ENCODE data around the gene SCG5.
"Not testable (repeated sequence)": the region's sequence is repeated elsewhere in the genome, so short reads cannot be mapped to it uniquely, and the experiment has no call there.

SCG5 gene, protein sequence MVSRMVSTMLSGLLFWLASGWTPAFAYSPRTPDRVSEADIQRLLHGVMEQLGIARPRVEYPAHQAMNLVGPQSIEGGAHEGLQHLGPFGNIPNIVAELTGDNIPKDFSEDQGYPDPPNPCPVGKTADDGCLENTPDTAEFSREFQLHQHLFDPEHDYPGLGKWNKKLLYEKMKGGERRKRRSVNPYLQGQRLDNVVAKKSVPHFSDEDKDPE

DNA sequence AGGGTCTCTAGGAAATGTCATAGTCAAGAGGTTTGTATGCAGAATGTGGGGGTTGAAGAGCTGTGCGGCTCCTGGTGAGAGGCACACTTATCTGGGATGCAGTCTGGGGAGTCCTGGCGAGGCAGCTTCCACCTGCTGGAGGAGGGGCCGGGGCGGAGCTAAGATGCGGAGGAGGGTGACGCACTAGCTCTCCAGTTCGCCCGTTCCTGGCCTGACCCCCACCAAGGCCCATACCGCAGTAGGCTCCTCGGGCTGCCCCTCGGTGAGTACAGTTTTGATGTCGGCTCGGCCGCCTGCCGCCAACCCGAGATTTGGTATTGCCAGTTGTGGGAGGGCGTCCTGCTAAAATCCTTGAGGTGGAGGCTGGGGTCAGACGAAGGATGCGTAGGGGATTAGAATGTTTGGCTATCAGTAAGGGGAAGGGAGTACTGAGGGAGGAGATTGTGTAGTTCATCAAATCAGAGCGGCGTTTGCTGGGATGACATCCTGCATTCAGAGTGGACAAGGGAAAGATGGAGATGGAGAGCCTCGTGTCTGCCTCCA lies at the start of gene SCG5:
Gene SCG5, plus strand, starts transcription at position 194 of the 543 bp plus-strand sequence. CDS start 1,883 bp downstream, outside the sequence.
- peak; percentile 82 for DNase-seq

DNA sequence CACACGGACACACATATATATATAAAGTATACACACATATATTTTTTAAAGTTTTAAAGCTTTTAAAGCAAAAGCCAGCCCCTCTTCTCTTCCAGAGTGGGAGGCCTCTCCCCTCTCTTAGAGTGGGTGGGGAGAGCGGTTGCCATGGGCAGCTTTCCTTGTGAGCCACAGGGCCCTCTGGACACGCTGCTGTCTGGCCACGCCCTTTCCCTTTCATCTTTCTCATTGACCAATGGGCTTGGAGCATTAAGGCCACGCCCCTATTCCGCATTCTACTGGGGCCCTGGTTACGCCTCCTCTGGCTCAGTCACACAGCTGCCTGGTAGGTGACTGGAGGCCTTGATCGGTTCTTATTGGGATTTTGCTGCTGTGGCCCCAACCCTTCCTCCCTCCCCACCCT lies 48.4 kb upstream of the SCG5 start, which contains the start of gene GOLGA8N:
Gene GOLGA8N, plus strand, starts transcription at position 306 of the 400 bp plus-strand sequence.
- DNase-seq: not testable (repeated sequence)

DNA sequence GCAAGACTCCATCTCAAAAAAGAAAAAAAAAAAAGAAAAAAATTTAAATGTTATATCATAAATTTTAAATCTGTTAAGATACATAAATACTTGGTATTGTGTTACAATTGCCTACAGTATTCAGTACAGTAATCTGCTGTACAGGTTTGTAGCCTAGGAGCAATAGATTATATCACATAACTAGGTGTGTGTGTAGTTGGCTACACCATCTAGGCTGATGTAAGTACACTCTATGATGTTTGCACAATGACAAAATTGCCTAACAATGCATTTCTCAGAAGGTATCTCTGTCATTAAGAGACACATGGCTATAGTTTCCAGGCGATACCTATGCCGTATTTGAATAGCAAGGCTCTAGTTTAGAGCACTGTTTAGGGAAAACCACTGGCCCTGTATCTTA lies 32.0 kb upstream of the SCG5 start:
- DNase-seq: not testable (repeated sequence)

DNA sequence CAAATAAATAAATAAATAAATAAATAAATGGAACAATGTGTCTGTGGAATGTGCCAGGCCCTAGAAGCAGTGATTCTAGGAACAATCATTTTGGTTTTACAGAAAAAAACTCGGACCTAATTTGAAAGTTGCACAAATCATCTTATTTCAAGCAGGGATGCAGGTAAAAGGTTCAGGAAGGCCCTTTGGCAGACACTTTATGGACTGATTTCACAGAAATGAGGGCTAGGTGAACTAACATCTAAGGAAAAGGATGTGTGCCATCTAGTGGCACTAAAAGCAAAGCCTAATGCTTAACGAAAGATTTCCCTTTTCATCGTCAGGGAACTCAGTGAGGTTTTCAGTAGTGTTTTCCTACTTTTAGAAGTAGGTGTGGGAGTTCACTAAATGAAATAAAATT lies 30.8 kb upstream of the SCG5 start:
- not testable (repeated sequence) for DNase-seq

GRCh38 chr15:32614712-32615050 lies 26.8 kb upstream of the SCG5 start:
- not testable (repeated sequence) for DNase-seq

GRCh38 chr15:32615051-32615870 lies 26.2 kb upstream of the SCG5 start, which contains the start of gene ARHGAP11A:
Gene ARHGAP11A (plus strand): TSS chr15:32615504. CDS start chr15:32616212, 708 bp downstream.
- DNase-seq: not testable (repeated sequence)

DNA sequence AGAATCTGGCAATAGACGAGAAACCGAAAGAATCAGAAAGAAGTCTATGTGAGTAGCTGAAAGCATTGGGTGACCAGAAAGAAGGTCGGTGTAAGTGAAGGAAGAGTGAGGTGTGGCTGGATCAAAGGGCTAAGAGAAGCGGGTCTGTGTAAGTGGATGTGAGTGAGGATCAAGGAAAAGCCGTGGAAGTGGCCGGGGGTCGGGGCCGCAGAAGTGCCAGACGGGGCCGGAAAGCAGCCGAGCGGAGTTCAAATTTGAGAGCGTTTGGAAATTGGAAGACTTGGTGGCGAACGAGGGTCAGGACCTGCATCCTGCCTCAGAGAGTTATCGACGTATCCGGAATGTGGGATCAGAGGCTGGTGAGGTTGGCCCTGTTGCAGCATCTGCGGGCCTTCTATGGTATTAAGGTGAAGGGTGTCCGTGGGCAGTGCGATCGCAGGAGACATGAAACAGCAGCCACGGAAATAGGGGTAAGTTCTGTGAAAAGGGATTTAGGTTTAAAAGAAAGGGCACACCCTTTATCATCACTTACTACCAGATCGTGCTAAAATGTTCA lies 25.6 kb upstream of the SCG5 start:
- DNase-seq: not testable (repeated sequence)

DNA sequence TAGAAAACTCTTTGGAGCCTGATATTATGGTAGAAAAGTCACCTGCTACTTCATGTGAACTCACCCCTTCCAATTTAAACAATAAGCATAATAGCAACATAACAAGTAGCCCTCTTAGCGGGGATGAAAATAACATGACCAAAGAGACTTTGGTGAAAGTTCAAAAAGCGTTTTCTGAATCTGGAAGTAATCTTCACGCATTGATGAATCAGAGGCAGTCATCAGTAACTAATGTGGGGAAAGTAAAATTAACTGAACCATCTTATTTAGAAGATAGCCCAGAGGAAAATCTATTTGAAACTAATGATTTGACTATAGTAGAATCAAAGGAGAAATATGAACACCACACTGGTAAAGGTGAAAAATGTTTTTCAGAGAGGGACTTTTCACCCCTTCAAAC lies 5.1 kb upstream of the SCG5 start:
- DNase-seq: no peak

- no peak for DNase-seq
These were observed 4.5 kb upstream of the SCG5 start for GRCh38 chr15:32636908-32637567.

DNA sequence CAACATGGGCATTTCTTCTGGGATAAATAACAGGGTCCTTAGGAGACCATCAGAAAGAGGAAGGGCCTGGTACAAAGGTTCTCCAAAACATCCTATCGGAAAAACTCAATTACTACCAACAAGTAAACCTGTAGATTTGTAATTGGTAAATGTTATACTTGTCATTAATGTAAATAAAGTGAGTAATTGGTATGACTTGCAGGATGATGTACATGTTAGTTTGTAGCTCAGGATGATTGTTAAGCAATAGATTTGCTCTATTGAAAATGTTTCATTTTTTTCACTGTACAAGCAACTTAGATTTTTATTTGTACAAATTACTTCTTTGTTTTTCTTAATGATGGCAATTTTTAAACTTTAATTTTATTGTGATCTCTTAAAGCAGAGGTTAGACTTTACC lies 3.8 kb upstream of the SCG5 start:
- no peak for DNase-seq

- DNase-seq: no peak
These were observed 1.3 kb downstream of the SCG5 start for GRCh38 chr15:32642667-32643435.

GRCh38 chr15:32643907-32644445 lies 2.5 kb downstream of the SCG5 start:
- no peak for DNase-seq

GRCh38 chr15:32646291-32646690 lies 4.8 kb downstream of the SCG5 start:
- peak; percentile 70 for DNase-seq

DNA sequence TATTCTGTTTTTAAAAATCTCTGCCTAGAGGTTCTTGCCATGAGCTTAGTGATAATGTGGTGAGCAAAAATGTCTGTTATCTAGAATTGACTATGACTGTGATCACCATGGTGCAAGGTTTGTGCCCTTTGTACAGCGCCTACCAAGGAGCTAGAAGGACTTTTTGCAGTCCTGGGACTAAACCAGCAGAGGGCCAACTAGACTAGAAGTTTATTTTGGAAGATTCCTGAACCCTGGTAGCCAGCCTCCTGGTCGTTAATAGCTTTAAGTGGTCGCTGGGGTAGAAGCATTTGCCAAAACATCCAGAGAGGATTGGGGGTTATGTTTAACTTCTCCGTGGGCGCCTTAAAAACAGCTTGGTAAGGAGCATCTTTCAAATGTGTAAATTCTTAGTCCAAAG lies 7.8 kb downstream of the SCG5 start:
- DNase-seq: no peak

GRCh38 chr15:32651229-32651837 lies 9.8 kb downstream of the SCG5 start:
- no peak for DNase-seq

- no peak for DNase-seq
These were observed 10.7 kb downstream of the SCG5 start for GRCh38 chr15:32652178-32652577.

DNA sequence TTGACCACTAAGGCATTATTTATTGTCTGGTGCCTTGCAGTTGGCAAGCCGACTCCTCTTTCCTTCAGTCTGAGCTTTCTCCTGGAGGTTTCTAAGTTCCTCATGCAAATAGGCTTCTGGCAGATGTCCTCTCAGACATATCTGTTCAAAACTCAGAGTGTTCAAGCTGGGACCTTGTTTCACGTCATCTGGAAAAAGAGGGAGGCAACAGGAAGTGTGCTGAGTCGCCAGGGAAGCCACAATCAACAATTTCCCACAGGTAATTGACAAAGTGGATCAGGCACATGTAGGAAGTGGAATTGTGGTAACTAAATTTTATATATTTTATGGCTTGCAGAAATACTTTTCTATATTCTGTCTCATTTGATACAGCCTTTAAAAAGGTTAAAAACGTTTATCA lies 14.6 kb downstream of the SCG5 start:
- DNase-seq: no peak

GRCh38 chr15:32656496-32656895 lies 15.0 kb downstream of the SCG5 start:
- DNase-seq: no peak

DNA sequence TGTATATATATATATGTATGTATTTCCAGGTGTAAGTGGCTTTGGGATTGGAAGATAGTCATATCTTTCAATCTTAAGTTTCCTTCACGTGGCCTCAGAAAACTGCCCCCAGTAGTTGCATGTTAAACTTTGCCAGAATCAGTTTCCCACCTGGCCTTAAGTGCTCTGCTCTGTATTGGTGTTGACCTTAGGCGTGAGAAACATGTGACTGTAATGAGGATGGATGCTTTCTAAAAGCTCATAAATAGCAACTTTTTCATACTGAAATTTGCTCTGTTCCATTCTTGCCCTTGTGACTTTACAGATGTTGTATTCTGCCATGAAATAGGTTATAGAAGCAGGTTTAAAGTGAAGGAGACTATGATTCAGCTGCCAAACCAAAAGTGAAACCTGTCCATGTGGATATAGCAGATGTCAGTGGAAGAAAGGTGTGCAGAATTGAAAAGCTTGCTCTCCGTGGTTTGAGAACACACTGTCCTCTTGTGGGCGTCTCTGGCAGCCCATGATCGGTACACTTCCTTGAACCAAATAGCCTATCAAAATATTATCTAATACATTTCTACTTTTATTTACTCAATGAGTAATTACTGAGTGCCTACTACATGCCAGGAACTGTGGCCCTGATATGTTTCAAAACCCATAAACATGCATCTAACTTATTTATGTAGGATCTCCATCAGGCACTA lies 15.8 kb downstream of the SCG5 start:
- no peak for DNase-seq

- DNase-seq: no peak
These were observed 16.4 kb downstream of the SCG5 start for GRCh38 chr15:32657941-32658340.

All from NCI-H1092 (cell line).